Endothelial cell of umbilical vein (primary cell): ENCODE data around the gene SLC6A1. TPM values are rescaled to one million over a fixed set of nuclear protein-coding genes. Genes with fewer than 3 reads are reported as not detected.

Experiments used
- BruUV-seq: library from RNA; stranded (reverse); fragments of 400-500 nt; replicated peaks from 2 replicates; lab custom pipeline; 2021; lab: Mats Ljungman, UMichigan
- CTCF ChIA-PET: fragments of 300-600, 350-600 bp; sonication (Branson Sonifier 250); formaldehyde crosslinking; loops from one replicate; lab custom pipeline; 2021; ENCODE audit warnings: antibody characterized with exemption, inconsistent platforms; lab: Charles Lee
- POLR2A ChIA-PET: fragments of 300-600, 350-600 bp; sonication (Branson Sonifier 250); formaldehyde crosslinking; loops from one replicate; lab custom pipeline; 2021; ENCODE audit warnings: antibody characterized with exemption, inconsistent platforms; lab: Charles Lee
- DNase-seq: peaks from one replicate; pipeline ENCODE4 v3.0.0-alpha.2; 2011; ENCODE audit warnings: low read depth, low spot score
- FAIRE-seq: peaks from 2 replicates; lab custom pipeline; 2011; peaks lifted over from hg19 to GRCh38; lab: Jason Lieb, UNC
- H2AFZ ChIP-seq: 2 replicates; pipeline ENCODE4 v1.6.0; 2012; ENCODE audit warnings: low read depth, low read length, control low read depth, inconsistent platforms
- H3K27ac ChIP-seq: 2 replicates; pipeline ENCODE4 v1.5.1; 2011; ENCODE audit warnings: low read depth, mild to moderate bottlenecking, control low read depth, low read length, moderate library complexity; ENCODE audit not compliant: insufficient read depth
- H3K27me3 ChIP-seq, 2 experiments: 2 replicates each; pipeline versions ENCODE4 v1.6.0 to v1.6.1; 2011; ENCODE audit warnings: low read length in 2 of 2, mixed read lengths in 1 of 2; ENCODE audit not compliant: control insufficient read depth in 2 of 2, insufficient read depth in 2 of 2
- H3K36me3 ChIP-seq, 2 experiments: 2 replicates in 1 of 2; 3 replicates in 1 of 2; pipeline ENCODE4 v1.5.1; 2011; ENCODE audit warnings: low read length in 2 of 2, mild to moderate bottlenecking in 1 of 2, moderate library complexity in 1 of 2; ENCODE audit not compliant: control insufficient read depth in 2 of 2, insufficient read depth in 2 of 2; ENCODE audit errors: extremely low read depth in 1 of 2
- H3K4me1 ChIP-seq: 3 replicates; pipeline ENCODE4 v1.5.1; 2011; ENCODE audit warnings: mild to moderate bottlenecking, low read length; ENCODE audit not compliant: control insufficient read depth, insufficient read depth; ENCODE audit errors: extremely low read depth
- H3K4me2 ChIP-seq: 2 replicates; pipeline ENCODE4 v1.6.1; 2011; ENCODE audit warnings: low read length, control low read depth, mixed read lengths; ENCODE audit not compliant: insufficient read depth
- H3K4me3 ChIP-seq, 3 experiments: fragments of 200-600 bp in 1 of 3; sonication (generic), shearing (Covaris generic) in 1 of 3; replicated peaks in 1 of 3; 2 replicates each; pipeline ENCODE4 v1.5.1; 2011 to 2016; ENCODE audit warnings: control low read depth in 3 of 3, low read length in 3 of 3, mild to moderate bottlenecking in 2 of 3, inconsistent platforms in 1 of 3, low read depth in 1 of 3, moderate library complexity in 1 of 3; ENCODE audit not compliant: insufficient read depth in 1 of 3
- H3K79me2 ChIP-seq: 2 replicates; pipeline ENCODE4 v1.6.0; 2012; ENCODE audit warnings: low read length, inconsistent platforms; ENCODE audit not compliant: control insufficient read depth, insufficient read depth
- H3K9ac ChIP-seq: replicated peaks from 2 replicates; pipeline ENCODE3; 2011; ENCODE audit warnings: low read length, control low read depth; ENCODE audit not compliant: insufficient read depth; ENCODE audit errors: extremely low read depth
- H3K9me1 ChIP-seq: replicated peaks from 3 replicates; pipeline ENCODE4 v1.6.0; 2011; ENCODE audit warnings: mild to moderate bottlenecking, low read length; ENCODE audit not compliant: control insufficient read depth, insufficient read depth; ENCODE audit errors: extremely low read depth
- H3K9me3 ChIP-seq: replicated peaks from 2 replicates; pipeline ENCODE4 v1.5.1; 2012; ENCODE audit warnings: low read length, inconsistent platforms; ENCODE audit not compliant: control insufficient read depth, insufficient read depth
- H4K20me1 ChIP-seq: replicated peaks from 2 replicates; pipeline ENCODE3; 2011; ENCODE audit warnings: mild to moderate bottlenecking, low read length; ENCODE audit not compliant: control insufficient read depth, insufficient read depth; ENCODE audit errors: extremely low read depth
- EZH2 ChIP-seq: IDR thresholded peaks from 2 replicates; pipeline ENCODE4 v1.6.1; 2012; ENCODE audit warnings: borderline replicate concordance, low read depth, mild to moderate bottlenecking, moderate library complexity, low read length, inconsistent platforms; ENCODE audit not compliant: severe bottlenecking
- FOS ChIP-seq: IDR thresholded peaks from 2 replicates; pipeline ENCODE4 v1.6.1; 2011; ENCODE audit warnings: mild to moderate bottlenecking, low read length, moderate library complexity, borderline replicate concordance; ENCODE audit not compliant: insufficient read depth
- GATA2 ChIP-seq: IDR thresholded peaks from 2 replicates; pipeline ENCODE4 v1.7.0; 2011; ENCODE audit warnings: low read depth, mild to moderate bottlenecking, moderate library complexity, mixed read lengths, low read length; ENCODE audit not compliant: insufficient read length, insufficient read depth
- JUN ChIP-seq: IDR thresholded peaks from 2 replicates; pipeline ENCODE4 v1.6.1; 2011; ENCODE audit warnings: borderline replicate concordance, low read depth; ENCODE audit not compliant: insufficient read length, insufficient read depth
- MYC ChIP-seq: IDR thresholded peaks from one replicate; pipeline ENCODE4 v1.6.1; 2011; ENCODE audit warnings: mild to moderate bottlenecking, low read depth, low read length
- POLR2A ChIP-seq: IDR thresholded peaks from 2 replicates; pipeline ENCODE4 v1.6.1; 2012; ENCODE audit warnings: low read depth, mild to moderate bottlenecking, control low read depth, low read length
- POLR2AphosphoS5 ChIP-seq: IDR thresholded peaks from 2 replicates; pipeline ENCODE4 v1.6.1; 2012; ENCODE audit warnings: low read depth, mild to moderate bottlenecking, control low read depth, low read length, moderate library complexity; ENCODE audit not compliant: insufficient read depth
- dilution Hi-C: fragments of 300-500 bp; cut with MboI; formaldehyde crosslinking; loops from one replicate; pipeline ENCODE4 v1.15.0; 2019; ENCODE audit warnings: low sequenced_read_pairs; ENCODE audit not compliant: extremely low pct_ligation_motif_present
- intact Hi-C: fragments of 100-400 bp; cut with micrococcal nuclease; formaldehyde crosslinking; loops from one replicate; pipeline ENCODE4 v1.10.0; 2022
- polyA plus RNA-seq, 4 experiments: library from polyadenylated mRNA; depleted of rRNA in 3 of 4; stranded (reverse) in 3 of 4; unstranded in 1 of 4; fragments of >200 nt; gene quantifications; 2 replicates each; pipeline versions ENCODE4 v1.2.1 to v1.2.3, GENCODE V29; 2011 to 2012; ENCODE audit warnings: missing spikeins in 1 of 4
- total RNA-seq: library from RNA; stranded (reverse); gene quantifications from 2 replicates; pipeline ENCODE4 v1.2.3, GENCODE V29; 2021
- TF ChIP-seq, protein P1 (sequence below), 2 donors: IDR thresholded peaks; 1 replicate in 1 of 2; 2 replicates in 1 of 2; pipeline ENCODE4 v1.5.1; 2011; ENCODE audit warnings: low read length in 2 of 2, mild to moderate bottlenecking in 2 of 2, moderate library complexity in 2 of 2, control low read depth in 1 of 2, inconsistent platforms in 1 of 2, low read depth in 1 of 2; ENCODE audit not compliant: insufficient read depth in 1 of 2; ENCODE audit errors: extremely low read depth in 1 of 2
- TF ChIP-seq, protein P2 (sequence below): IDR thresholded peaks from 2 replicates; pipeline ENCODE4 v1.6.1; 2011; ENCODE audit not compliant: insufficient read depth, insufficient read length

The SLC6A1 gene
- total and polyA plus RNA-seq, 2 donors (not counting 3 experiments of a cell fraction or from before 2014, with no cell fraction given), result not detected

DNA sequence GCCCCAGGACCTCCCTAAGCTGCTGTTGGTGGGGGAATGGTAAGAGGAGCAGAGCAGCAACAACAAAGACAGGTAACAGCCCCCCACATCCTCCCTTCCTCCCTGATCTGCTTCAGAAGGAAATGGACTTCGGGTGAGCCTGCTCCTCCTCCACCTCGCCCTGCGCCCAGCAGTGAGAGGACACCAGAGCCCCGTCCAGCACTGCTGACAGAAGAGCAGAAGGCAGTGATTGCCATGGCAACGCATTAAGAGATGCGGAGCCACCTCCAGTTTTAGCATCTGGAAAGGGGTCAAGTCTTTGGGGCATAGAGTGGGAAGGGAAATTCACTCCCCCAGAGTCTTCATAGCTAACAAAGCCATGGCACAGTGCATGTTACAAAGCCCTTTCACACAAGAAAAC lies 84.2 kb downstream of the SLC6A1 start:
- H3K79me2 ChIP-seq, result no peaks in the 10 kb centered on the region
- TF ChIP-seq EZH2 (no peak), MYC (no peak), GATA2 (no peak), POLR2AphosphoS5 (no peak), POLR2A (no peak)
- TF ChIP-seq, protein P1, sequence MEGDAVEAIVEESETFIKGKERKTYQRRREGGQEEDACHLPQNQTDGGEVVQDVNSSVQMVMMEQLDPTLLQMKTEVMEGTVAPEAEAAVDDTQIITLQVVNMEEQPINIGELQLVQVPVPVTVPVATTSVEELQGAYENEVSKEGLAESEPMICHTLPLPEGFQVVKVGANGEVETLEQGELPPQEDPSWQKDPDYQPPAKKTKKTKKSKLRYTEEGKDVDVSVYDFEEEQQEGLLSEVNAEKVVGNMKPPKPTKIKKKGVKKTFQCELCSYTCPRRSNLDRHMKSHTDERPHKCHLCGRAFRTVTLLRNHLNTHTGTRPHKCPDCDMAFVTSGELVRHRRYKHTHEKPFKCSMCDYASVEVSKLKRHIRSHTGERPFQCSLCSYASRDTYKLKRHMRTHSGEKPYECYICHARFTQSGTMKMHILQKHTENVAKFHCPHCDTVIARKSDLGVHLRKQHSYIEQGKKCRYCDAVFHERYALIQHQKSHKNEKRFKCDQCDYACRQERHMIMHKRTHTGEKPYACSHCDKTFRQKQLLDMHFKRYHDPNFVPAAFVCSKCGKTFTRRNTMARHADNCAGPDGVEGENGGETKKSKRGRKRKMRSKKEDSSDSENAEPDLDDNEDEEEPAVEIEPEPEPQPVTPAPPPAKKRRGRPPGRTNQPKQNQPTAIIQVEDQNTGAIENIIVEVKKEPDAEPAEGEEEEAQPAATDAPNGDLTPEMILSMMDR (IDR thresholded peaks at IDR 0.05; ENCODE audit: extremely low read depth in 1 of 2, insufficient read depth in 1 of 2, low read depth in 1 of 2, low read length in 2 of 2), result no peak
- H4K20me1 ChIP-seq, result no peaks in the 10 kb centered on the region
- no peak overlapping the region for H2AFZ ChIP-seq
- intact Hi-C loops (no loop called here), dilution Hi-C loops (no loop called here)
- no peaks in the 10 kb centered on the region for H3K9me1 ChIP-seq
- peaks cover 2 to 3% of the 10 kb centered on the region in 2 experiments for H3K27me3 ChIP-seq
- H3K4me2 ChIP-seq, result no peak overlapping the region
- no peak overlapping the region for H3K9ac ChIP-seq
- ChIA-PET POLR2A (no interaction called here), CTCF (no interaction called here)
- H3K4me3 ChIP-seq, result no peak overlapping the region
- no peak for FAIRE-seq
- H3K36me3 ChIP-seq, result no peaks in the 10 kb centered on the region
- DNase-seq, result no peak
- H3K27ac ChIP-seq, result no peak overlapping the region
- H3K9me3 ChIP-seq, result no peaks in the 10 kb centered on the region
- no peaks in the 10 kb centered on the region for H3K4me1 ChIP-seq
- BruUV-seq, result no TSS peak

DNA sequence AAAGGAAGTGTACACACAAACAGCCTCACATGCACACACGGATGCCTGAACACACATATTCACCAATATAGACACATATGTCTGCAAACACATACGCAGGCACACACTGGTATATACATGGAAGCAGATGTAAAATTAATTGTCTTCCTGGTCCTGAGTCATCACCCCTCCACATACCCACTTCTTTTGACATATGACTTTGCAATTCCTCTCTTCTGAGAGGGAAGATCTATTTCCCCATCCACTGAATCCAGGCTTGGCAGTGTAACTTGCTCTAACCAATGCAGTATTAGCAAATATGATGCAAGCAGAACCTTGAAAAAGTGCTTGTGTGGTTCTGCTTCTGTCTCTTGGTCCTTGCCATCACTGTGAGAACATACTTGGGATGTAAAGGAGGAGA lies 84.9 kb downstream of the SLC6A1 start:
- dilution Hi-C loops, result no loop called here
- no peak for DNase-seq
- peaks cover 2 to 3% of the 10 kb centered on the region in 2 experiments for H3K27me3 ChIP-seq
- TF ChIP-seq, protein P1 (IDR thresholded peaks at IDR 0.05; ENCODE audit: extremely low read depth in 1 of 2, insufficient read depth in 1 of 2, low read depth in 1 of 2, low read length in 2 of 2), result no peak
- no peak for TF ChIP-seq POLR2AphosphoS5
- no peak for TF ChIP-seq EZH2
- TF ChIP-seq FOS, result no peak
- TF ChIP-seq MYC, result no peak
- no peak for TF ChIP-seq JUN
- no peak for TF ChIP-seq POLR2A
- TF ChIP-seq, protein P2, sequence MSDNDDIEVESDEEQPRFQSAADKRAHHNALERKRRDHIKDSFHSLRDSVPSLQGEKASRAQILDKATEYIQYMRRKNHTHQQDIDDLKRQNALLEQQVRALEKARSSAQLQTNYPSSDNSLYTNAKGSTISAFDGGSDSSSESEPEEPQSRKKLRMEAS, result no peak
- TF ChIP-seq GATA2, result no peak
- CTCF ChIA-PET, result no interaction called here
- H3K4me3 ChIP-seq, result no peak overlapping the region
- H3K9me3 ChIP-seq, result no peaks in the 10 kb centered on the region
- no TSS peak for BruUV-seq
- no peaks in the 10 kb centered on the region for H4K20me1 ChIP-seq
- no peaks in the 10 kb centered on the region for H3K79me2 ChIP-seq
- intact Hi-C loops, result no loop called here
- H2AFZ ChIP-seq, result no peak overlapping the region
- FAIRE-seq, result no peak
- no peaks in the 10 kb centered on the region for H3K4me1 ChIP-seq
- H3K4me2 ChIP-seq, result no peak overlapping the region
- H3K27ac ChIP-seq, result no peak overlapping the region
- POLR2A ChIA-PET, result no interaction called here
- no peak overlapping the region for H3K9ac ChIP-seq
- H3K9me1 ChIP-seq, result no peaks in the 10 kb centered on the region
- no peaks in the 10 kb centered on the region for H3K36me3 ChIP-seq
